ENCODE data around the gene CTBP2. TPM values are rescaled to one million over a fixed set of nuclear protein-coding genes. Genes with fewer than 3 reads are reported as not detected.

Gene CTBP2
- total RNA-seq, 1 experiment from 2014 or later = 191 TPM

DNA sequence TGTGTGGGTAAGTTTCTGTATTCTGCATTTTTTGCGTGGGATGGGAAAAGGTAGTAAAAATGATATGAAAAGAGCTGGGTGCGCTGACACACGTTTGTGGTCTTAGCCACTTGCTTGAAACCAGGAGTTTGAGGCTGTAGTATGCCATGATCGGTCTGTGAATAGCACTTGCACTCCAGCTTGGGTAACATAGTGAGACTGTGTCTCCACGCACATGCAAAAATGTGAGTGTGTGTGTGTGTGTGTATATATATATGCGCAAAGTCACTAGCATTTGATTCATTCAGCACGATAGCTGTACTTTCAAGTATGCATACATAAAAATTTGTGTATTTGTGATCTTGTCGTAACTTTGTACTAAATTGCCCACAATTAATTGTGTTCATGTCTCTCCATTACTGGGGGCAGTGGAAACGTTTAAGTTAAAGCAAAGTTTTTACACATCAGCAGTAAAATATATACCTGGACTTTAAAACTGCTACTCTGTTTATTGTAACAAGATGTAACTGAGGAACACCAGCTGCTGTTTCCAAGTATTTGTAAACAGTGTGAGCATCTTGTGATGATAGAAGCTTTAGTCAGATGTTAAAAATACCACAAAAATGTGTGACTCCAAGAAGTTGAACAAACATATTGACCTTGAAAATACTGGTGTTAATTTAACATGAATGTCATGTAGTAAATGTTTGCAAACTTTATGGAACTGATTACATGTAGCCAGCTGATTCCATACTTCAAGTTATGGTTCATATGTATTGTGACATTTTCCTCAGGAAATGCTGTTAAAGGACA, 216.9 kb downstream of the CTBP2 start:
- no peak for DNase-seq (ENCODE audit: low spot score)
- CTCF ChIA-PET = interaction anchor here (1.0 kb wide), 1 partner anchor 202 kb away, joined by 3 read pairs; no protein-coding TSS in a partner anchor
- POLR2A ChIA-PET = no interaction called here

DNA sequence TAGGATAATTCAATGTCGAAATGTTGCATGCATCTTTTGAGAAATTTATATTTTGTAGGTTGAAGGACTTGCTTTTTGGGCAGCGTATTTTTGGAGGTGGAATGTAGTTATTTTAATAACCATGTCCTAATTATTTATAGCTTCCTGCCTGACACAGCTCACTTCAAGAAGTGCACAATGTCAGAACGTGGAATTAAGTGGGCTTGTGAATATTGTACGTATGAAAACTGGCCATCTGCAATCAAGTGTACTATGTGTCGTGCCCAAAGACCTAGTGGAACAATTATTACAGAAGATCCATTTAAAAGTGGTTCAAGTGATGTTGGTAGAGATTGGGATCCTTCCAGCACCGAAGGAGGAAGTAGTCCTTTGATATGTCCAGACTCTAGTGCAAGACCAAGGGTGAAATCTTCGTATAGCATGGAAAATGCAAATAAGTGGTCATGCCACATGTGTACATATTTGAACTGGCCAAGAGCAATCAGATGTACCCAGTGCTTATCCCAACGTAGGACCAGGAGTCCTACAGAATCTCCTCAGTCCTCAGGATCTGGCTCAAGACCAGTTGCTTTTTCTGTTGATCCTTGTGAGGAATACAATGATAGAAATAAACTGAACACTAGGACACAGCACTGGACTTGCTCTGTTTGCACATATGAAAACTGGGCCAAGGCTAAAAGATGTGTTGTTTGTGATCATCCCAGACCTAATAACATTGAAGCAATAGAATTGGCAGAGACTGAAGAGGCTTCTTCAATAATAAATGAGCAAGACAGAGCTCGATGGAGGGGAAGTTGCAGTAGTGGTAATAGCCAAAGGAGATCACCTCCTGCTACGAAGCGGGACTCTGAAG, 217.8 kb downstream of the CTBP2 start:
- Mint-ChIP-seq H3K4me3 (peak overlapping the region; percentile 1; the same call in 1 of the 2 replicates), H3K4me1 (peaks cover 41% of the 10 kb centered on the region), H3K27ac (peak overlapping the region; percentile 11), H3K36me3 (no peaks in the 10 kb centered on the region), H3K9me3 (no peaks in the 10 kb centered on the region), H3K27me3 (ENCODE audit: low read depth) (no peaks in the 10 kb centered on the region)
- DNase-seq (ENCODE audit: low spot score) = no peak
- ChIA-PET CTCF (no interaction called here), POLR2A (no interaction called here)
- no peak for ATAC-seq
- TF ChIP-seq, protein P1, sequence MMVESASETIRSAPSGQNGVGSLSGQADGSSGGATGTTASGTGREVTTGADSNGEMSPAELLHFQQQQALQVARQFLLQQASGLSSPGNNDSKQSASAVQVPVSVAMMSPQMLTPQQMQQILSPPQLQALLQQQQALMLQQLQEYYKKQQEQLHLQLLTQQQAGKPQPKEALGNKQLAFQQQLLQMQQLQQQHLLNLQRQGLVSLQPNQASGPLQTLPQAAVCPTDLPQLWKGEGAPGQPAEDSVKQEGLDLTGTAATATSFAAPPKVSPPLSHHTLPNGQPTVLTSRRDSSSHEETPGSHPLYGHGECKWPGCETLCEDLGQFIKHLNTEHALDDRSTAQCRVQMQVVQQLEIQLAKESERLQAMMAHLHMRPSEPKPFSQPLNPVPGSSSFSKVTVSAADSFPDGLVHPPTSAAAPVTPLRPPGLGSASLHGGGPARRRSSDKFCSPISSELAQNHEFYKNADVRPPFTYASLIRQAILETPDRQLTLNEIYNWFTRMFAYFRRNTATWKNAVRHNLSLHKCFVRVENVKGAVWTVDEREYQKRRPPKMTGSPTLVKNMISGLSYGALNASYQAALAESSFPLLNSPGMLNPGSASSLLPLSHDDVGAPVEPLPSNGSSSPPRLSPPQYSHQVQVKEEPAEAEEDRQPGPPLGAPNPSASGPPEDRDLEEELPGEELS (CRISPR knock-in tag; IDR thresholded peaks at IDR 0.05) = no peak
- TF ChIP-seq, protein P2, sequence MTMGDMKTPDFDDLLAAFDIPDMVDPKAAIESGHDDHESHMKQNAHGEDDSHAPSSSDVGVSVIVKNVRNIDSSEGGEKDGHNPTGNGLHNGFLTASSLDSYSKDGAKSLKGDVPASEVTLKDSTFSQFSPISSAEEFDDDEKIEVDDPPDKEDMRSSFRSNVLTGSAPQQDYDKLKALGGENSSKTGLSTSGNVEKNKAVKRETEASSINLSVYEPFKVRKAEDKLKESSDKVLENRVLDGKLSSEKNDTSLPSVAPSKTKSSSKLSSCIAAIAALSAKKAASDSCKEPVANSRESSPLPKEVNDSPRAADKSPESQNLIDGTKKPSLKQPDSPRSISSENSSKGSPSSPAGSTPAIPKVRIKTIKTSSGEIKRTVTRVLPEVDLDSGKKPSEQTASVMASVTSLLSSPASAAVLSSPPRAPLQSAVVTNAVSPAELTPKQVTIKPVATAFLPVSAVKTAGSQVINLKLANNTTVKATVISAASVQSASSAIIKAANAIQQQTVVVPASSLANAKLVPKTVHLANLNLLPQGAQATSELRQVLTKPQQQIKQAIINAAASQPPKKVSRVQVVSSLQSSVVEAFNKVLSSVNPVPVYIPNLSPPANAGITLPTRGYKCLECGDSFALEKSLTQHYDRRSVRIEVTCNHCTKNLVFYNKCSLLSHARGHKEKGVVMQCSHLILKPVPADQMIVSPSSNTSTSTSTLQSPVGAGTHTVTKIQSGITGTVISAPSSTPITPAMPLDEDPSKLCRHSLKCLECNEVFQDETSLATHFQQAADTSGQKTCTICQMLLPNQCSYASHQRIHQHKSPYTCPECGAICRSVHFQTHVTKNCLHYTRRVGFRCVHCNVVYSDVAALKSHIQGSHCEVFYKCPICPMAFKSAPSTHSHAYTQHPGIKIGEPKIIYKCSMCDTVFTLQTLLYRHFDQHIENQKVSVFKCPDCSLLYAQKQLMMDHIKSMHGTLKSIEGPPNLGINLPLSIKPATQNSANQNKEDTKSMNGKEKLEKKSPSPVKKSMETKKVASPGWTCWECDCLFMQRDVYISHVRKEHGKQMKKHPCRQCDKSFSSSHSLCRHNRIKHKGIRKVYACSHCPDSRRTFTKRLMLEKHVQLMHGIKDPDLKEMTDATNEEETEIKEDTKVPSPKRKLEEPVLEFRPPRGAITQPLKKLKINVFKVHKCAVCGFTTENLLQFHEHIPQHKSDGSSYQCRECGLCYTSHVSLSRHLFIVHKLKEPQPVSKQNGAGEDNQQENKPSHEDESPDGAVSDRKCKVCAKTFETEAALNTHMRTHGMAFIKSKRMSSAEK (CRISPR knock-in tag; IDR thresholded peaks at IDR 0.05; ENCODE audit: borderline replicate concordance) = no peak

More for the DNA sequence above, 216.9 kb downstream of the CTBP2 start:
- TF ChIP-seq, protein P3, sequence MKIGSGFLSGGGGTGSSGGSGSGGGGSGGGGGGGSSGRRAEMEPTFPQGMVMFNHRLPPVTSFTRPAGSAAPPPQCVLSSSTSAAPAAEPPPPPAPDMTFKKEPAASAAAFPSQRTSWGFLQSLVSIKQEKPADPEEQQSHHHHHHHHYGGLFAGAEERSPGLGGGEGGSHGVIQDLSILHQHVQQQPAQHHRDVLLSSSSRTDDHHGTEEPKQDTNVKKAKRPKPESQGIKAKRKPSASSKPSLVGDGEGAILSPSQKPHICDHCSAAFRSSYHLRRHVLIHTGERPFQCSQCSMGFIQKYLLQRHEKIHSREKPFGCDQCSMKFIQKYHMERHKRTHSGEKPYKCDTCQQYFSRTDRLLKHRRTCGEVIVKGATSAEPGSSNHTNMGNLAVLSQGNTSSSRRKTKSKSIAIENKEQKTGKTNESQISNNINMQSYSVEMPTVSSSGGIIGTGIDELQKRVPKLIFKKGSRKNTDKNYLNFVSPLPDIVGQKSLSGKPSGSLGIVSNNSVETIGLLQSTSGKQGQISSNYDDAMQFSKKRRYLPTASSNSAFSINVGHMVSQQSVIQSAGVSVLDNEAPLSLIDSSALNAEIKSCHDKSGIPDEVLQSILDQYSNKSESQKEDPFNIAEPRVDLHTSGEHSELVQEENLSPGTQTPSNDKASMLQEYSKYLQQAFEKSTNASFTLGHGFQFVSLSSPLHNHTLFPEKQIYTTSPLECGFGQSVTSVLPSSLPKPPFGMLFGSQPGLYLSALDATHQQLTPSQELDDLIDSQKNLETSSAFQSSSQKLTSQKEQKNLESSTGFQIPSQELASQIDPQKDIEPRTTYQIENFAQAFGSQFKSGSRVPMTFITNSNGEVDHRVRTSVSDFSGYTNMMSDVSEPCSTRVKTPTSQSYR (CRISPR knock-in tag; IDR thresholded peaks at IDR 0.05) = no peak
- TF ChIP-seq, protein P1 (CRISPR knock-in tag; IDR thresholded peaks at IDR 0.05) = no peak
- no peak for TF ChIP-seq ZNF671 (CRISPR knock-in tag; IDR thresholded peaks at IDR 0.05)
- TF ChIP-seq, protein P4, sequence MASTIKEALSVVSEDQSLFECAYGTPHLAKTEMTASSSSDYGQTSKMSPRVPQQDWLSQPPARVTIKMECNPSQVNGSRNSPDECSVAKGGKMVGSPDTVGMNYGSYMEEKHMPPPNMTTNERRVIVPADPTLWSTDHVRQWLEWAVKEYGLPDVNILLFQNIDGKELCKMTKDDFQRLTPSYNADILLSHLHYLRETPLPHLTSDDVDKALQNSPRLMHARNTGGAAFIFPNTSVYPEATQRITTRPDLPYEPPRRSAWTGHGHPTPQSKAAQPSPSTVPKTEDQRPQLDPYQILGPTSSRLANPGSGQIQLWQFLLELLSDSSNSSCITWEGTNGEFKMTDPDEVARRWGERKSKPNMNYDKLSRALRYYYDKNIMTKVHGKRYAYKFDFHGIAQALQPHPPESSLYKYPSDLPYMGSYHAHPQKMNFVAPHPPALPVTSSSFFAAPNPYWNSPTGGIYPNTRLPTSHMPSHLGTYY (CRISPR knock-in tag; IDR thresholded peaks at IDR 0.05) = no peak
- no peak for TF ChIP-seq TEAD1 (CRISPR knock-in tag; IDR thresholded peaks at IDR 0.05)
- TF ChIP-seq OVOL2 (CRISPR knock-in tag; IDR thresholded peaks at IDR 0.05; ENCODE audit: borderline replicate concordance) = no peak
- TF ChIP-seq, protein P5, sequence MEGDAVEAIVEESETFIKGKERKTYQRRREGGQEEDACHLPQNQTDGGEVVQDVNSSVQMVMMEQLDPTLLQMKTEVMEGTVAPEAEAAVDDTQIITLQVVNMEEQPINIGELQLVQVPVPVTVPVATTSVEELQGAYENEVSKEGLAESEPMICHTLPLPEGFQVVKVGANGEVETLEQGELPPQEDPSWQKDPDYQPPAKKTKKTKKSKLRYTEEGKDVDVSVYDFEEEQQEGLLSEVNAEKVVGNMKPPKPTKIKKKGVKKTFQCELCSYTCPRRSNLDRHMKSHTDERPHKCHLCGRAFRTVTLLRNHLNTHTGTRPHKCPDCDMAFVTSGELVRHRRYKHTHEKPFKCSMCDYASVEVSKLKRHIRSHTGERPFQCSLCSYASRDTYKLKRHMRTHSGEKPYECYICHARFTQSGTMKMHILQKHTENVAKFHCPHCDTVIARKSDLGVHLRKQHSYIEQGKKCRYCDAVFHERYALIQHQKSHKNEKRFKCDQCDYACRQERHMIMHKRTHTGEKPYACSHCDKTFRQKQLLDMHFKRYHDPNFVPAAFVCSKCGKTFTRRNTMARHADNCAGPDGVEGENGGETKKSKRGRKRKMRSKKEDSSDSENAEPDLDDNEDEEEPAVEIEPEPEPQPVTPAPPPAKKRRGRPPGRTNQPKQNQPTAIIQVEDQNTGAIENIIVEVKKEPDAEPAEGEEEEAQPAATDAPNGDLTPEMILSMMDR (IDR thresholded peaks at IDR 0.05) = no peak
- no peak for TF ChIP-seq TCF7 (CRISPR knock-in tag; IDR thresholded peaks at IDR 0.05; ENCODE audit: low read depth)
- no peak for TF ChIP-seq NFYB (CRISPR knock-in tag; conservative IDR thresholded peaks at IDR 0.05; ENCODE audit: low read depth)
- TF ChIP-seq TP53 (CRISPR knock-in tag; IDR thresholded peaks at IDR 0.05) = no peak
- TF ChIP-seq ATF1 (CRISPR knock-in tag; IDR thresholded peaks at IDR 0.05) = no peak
- TF ChIP-seq NFATC4 (CRISPR knock-in tag; IDR thresholded peaks at IDR 0.05) = no peak
- TF ChIP-seq, protein P6, sequence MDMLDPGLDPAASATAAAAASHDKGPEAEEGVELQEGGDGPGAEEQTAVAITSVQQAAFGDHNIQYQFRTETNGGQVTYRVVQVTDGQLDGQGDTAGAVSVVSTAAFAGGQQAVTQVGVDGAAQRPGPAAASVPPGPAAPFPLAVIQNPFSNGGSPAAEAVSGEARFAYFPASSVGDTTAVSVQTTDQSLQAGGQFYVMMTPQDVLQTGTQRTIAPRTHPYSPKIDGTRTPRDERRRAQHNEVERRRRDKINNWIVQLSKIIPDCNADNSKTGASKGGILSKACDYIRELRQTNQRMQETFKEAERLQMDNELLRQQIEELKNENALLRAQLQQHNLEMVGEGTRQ (CRISPR knock-in tag; IDR thresholded peaks at IDR 0.05) = no peak
- ATAC-seq = no peak
- Mint-ChIP-seq H3K4me1 (peaks cover 41% of the 10 kb centered on the region), H3K36me3 (no peaks in the 10 kb centered on the region), H3K27ac (peak overlapping the region; percentile 71), H3K4me3 (no peak overlapping the region), H3K9me3 (no peaks in the 10 kb centered on the region), H3K27me3 (ENCODE audit: low read depth) (no peaks in the 10 kb centered on the region)

Data from WTC11 (cell line).